Anterior cingulate cortex (tissue), 58 donors: Measurements from ENCODE around the gene PRKACG.

Source experiments
- DNase-seq, 58 donors: peaks; one replicate each; lab custom pipeline; 2025; lab: John Stamatoyannopoulos, UW

The PRKACG gene

GRCh38 chr9:68983522-68984424 lies 30.1 kb downstream of the PRKACG start:
- DNase-seq, result no peak

- DNase-seq, result no peak
These were observed 30.9 kb downstream of the PRKACG start for GRCh38 chr9:68983008-68983411.

- no peak for DNase-seq
These were observed 32.1 kb downstream of the PRKACG start for GRCh38 chr9:68981789-68982188.

GRCh38 chr9:68980341-68980914 lies 33.5 kb downstream of the PRKACG start:
- no peak for DNase-seq

- peak in 9 of 58 donors; percentile 2 to 51 (median 22) for DNase-seq
These were observed 34.2 kb downstream of the PRKACG start for GRCh38 chr9:68979538-68980314.

- DNase-seq, result no peak
These were observed 35.4 kb downstream of the PRKACG start for GRCh38 chr9:68978501-68978900.

- no peak for DNase-seq
These were observed 35.8 kb downstream of the PRKACG start for GRCh38 chr9:68978066-68978465.

- DNase-seq, result no peak
These were observed 38.4 kb downstream of the PRKACG start for GRCh38 chr9:68975365-68976043.

- no peak for DNase-seq
These were observed 39.0 kb downstream of the PRKACG start for GRCh38 chr9:68974901-68975300.

- no peak for DNase-seq
These were observed 39.5 kb downstream of the PRKACG start for GRCh38 chr9:68974431-68974830.

GRCh38 chr9:68973619-68974018 lies 40.3 kb downstream of the PRKACG start:
- DNase-seq, result no peak

GRCh38 chr9:68970151-68970550 lies 43.8 kb downstream of the PRKACG start:
- no peak for DNase-seq

- DNase-seq, result no peak
These were observed 44.4 kb downstream of the PRKACG start for GRCh38 chr9:68969538-68969937.

- DNase-seq, result no peak
These were observed 46.1 kb downstream of the PRKACG start for GRCh38 chr9:68967800-68968199.

GRCh38 chr9:68966496-68966944 lies 47.4 kb downstream of the PRKACG start:
- DNase-seq, result no peak

- no peak for DNase-seq
These were observed 49.1 kb downstream of the PRKACG start for GRCh38 chr9:68964765-68965164.

GRCh38 chr9:68964102-68964541 lies 49.8 kb downstream of the PRKACG start:
- no peak for DNase-seq

- DNase-seq, result no peak
These were observed 50.5 kb downstream of the PRKACG start for GRCh38 chr9:68963416-68963815.
